Fibroblast of the aortic adventitia (primary cell): ENCODE data around the gene EXOC3L1. TPM values are rescaled to one million over a fixed set of nuclear protein-coding genes. Genes with fewer than 3 reads are reported as not detected.
A peak's percentile ranks its signal among the peaks of the same experiment; 100 is the strongest.

ENCODE experiments used
- DNase-seq: peaks from one replicate; pipeline ENCODE4 v3.0.0-alpha.2; 2010; ENCODE audit warnings: low read depth
- H3K4me3 ChIP-seq: 2 replicates; pipeline ENCODE4 v1.5.1; 2011; ENCODE audit warnings: low read depth, mild to moderate bottlenecking, control low read depth, low read length, moderate library complexity
- total RNA-seq: library from RNA; depleted of rRNA; stranded (reverse); fragments of >200 nt; gene quantifications from 2 replicates; pipeline ENCODE4 v1.2.3, GENCODE V29; 2012; ENCODE audit warnings: low replicate concordance
- TF ChIP-seq, protein P1 (sequence below): IDR thresholded peaks from 2 replicates; pipeline ENCODE4 v1.5.1; 2011; ENCODE audit warnings: mild to moderate bottlenecking, low read length, control low read depth, inconsistent platforms; ENCODE audit not compliant: insufficient read depth

Gene EXOC3L1
- total RNA-seq, 1 donor = not detected

DNA sequence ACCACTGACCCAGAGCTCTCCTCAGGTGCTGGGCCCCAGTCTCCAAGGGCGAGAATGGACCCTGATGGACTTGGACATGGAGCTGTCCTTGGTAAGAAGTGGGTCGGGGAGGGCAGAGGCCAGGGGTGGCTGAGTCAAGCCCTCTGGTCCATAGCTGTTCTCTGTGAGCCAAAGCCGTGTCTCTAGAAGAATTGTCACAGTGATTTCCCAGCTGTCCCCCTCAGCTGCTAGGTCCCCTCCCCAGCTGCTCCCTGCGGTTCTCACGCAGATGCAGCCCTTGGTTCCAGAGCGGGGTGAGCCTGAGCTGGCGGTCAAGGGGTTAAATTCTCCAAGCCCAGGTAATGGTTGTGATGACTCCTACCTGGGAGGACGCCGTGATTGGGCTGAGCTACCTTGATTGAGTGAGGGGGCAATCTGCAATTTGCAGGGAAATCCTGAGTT lies 20.9 kb downstream of the EXOC3L1 start:
- no peak for DNase-seq
- TF ChIP-seq, protein P1, sequence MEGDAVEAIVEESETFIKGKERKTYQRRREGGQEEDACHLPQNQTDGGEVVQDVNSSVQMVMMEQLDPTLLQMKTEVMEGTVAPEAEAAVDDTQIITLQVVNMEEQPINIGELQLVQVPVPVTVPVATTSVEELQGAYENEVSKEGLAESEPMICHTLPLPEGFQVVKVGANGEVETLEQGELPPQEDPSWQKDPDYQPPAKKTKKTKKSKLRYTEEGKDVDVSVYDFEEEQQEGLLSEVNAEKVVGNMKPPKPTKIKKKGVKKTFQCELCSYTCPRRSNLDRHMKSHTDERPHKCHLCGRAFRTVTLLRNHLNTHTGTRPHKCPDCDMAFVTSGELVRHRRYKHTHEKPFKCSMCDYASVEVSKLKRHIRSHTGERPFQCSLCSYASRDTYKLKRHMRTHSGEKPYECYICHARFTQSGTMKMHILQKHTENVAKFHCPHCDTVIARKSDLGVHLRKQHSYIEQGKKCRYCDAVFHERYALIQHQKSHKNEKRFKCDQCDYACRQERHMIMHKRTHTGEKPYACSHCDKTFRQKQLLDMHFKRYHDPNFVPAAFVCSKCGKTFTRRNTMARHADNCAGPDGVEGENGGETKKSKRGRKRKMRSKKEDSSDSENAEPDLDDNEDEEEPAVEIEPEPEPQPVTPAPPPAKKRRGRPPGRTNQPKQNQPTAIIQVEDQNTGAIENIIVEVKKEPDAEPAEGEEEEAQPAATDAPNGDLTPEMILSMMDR = no peak
- H3K4me3 ChIP-seq = no peak overlapping the region

DNA sequence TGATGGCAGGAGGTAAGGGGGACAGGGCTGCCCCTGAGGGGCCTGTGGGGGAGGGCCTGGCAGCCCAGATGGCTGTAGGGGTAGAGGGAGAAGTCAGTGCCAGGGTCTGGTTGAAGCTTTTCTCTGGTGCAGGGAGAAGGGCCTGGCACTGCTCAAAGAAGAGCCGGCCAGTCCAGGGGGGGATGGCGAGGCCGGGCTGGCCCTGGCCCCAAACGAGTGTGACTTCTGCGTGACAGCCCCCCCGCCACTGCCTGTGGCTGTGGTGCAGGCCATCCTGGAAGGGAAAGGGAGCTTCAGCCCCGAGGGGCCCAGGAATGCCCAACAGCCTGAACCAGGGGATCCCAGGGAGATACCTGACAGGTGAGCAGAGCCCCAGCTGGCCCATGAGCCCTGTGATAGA lies 22.3 kb downstream of the EXOC3L1 start:
- TF ChIP-seq, protein P1 = no peak
- H3K4me3 ChIP-seq = no peak overlapping the region
- DNase-seq = no peak

DNA sequence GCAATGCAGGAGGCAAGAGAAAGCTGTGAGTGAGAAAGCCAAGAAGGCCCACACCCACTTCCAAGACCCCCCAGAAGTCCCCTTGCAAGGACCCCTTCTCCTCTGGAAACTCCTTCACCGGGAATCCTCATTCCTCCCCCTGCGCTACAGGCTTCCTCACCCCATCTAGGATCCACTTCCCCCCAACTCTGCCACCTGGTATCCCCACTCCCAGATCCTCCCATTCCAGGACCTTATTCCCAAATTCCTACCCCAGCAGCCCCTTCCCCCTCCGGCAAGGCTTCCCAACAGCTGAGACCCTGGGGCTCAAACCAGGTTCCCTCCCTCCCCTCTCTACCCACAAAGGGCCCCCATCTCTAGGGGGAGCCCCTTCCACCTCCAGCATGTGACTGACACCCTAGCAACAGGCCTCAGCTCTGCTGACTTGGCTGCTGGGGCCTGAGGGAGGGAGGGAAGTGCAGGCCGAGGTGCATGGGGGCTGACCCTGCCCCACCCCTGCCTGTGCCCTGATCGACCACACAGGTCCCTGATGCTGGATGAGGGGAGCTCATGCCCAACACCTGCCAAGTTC lies 23.3 kb downstream of the EXOC3L1 start:
- TF ChIP-seq, protein P1 = no peak
- H3K4me3 ChIP-seq = no peak overlapping the region
- no peak for DNase-seq

DNA sequence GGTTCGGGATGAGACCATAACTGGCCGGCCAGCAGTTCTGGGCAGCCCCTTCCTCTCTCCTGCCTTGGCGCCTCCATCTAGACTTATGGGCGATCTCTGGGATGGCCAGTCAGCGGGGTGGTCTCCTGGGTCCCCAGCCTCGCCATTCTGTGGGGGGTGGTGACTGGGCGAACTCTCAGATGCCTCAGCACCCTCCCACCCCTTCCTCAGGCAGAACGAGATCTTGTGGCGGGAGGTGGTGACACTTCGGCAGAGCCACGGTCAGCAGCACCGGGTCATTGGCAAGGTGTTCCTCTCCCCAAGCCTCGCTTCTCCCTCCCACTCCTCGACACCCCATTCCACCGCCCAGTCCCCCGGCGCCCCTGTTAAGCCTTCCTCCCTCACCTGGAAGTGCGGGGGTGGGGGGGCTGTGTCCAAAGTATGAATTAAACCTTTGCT lies 23.8 kb downstream of the EXOC3L1 start:
- H3K4me3 ChIP-seq = no peak overlapping the region
- TF ChIP-seq, protein P1 = no peak
- no peak for DNase-seq

DNA sequence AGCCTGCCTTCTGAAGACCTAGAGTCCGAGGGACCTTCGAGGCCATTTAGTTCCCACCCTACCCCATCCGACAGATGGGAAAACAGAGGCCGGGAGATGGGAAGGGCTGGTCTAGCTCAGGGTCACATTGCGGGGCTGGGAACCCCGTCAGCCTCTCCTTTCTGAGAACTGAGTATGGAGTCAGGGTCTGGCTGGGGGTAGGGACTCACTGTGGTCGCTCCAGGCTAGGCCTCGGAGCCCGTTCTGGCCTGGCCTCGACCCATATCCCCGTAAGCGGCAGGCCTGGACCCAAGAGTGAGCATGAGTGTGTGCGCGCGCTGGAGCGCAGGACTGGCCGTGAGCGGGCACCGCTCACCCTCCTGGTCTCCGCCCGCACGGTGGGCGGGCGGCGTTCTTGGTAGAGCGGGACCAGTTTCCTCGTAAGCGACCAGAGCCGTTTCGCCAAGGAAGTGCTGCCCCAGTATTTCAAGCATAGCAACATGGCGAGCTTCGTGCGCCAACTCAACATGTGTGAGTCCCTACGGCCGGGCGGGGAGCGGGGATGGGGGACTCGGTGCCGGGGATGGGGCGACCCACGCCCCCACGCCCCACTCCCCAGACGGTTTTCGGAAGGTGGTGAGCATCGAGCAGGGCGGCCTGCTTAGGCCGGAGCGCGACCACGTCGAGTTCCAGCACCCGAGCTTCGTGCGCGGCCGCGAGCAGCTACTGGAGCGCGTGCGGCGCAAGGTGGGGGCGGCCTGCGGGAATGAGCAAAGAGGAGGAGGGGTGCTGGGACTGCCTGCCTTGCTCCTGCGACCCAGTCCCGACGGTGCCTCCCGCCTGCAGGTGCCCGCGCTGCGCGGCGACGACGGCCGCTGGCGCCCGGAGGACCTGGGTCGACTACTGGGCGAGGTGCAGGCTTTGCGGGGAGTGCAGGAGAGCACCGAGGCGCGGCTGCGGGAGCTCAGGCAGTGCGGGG lies 24.5 kb downstream of the EXOC3L1 start:
- H3K4me3 ChIP-seq = no peak overlapping the region
- no peak for DNase-seq
- TF ChIP-seq, protein P1 = no peak

DNA sequence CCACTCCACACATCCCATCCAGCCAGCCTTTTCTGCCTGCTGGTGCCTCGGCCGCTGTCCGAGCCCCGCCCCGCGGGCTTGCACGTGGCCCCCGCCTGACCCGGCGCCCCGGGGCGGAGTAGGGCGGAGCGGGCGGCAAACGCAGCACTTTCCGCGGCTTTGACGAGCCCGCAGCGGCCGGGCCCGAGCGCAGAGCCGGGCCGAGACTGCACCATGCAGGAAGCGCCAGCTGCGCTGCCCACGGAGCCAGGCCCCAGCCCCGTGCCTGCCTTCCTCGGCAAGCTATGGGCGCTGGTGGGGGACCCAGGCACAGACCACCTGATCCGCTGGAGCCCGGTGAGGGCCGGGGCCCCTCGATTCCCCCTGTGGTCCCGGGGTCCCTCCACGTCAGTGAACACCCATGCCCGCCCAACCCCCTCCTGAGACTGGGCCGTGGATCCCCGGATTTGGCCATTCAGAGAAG lies 25.3 kb downstream of the EXOC3L1 start, which contains the start of gene HSF4:
TSS of gene HSF4 (plus strand) at position 147 of the 463 bp plus-strand sequence. CDS start at position 214, 67 bp downstream.
- DNase-seq = no peak
- H3K4me3 ChIP-seq = peak within 1 kb of the TSS; percentile 41
- TF ChIP-seq, protein P1 = no peak
